IMR-90 (cell line): Measurements from ENCODE around the gene TWIST2. TPM values are rescaled to one million over a fixed set of nuclear protein-coding genes. Genes with fewer than 3 reads are reported as not detected.

Source experiments
- ATAC-seq: fragments of 200-7000 bp; cut with Tn5 transposase; 2 replicates; pipeline ENCODE4 v1.9.1; 2020; ENCODE audit warnings: low read depth, mild to moderate bottlenecking, moderate library complexity
- BruUV-seq: library from RNA; stranded (reverse); fragments of 400-500 nt; replicated peaks from 2 replicates; lab custom pipeline; 2021; lab: Mats Ljungman, UMichigan
- CTCF ChIA-PET: fragments of 300-600 bp; formaldehyde crosslinking; extraction: SDS; loops from one replicate; lab custom pipeline; 2021; ENCODE audit warnings: antibody characterized with exemption; lab: Yijun Ruan, JAX
- POLR2A ChIA-PET: fragments of 300-600 bp; sonication (Branson Sonifier 250); formaldehyde crosslinking; loops from one replicate; lab custom pipeline; 2022; ENCODE audit warnings: antibody characterized with exemption; ENCODE audit not compliant: unreplicated experiment; lab: Charles Lee
- DNase-seq: peaks from one replicate; pipeline ENCODE4 v3.0.0; 2013
- H2AFZ ChIP-seq: replicated peaks from 2 replicates; pipeline ENCODE3; 2013; ENCODE audit warnings: low read length, mild to moderate bottlenecking; ENCODE audit not compliant: poor library complexity
- H2AK5ac ChIP-seq: 2 replicates; pipeline ENCODE4 v1.6.1; 2013; ENCODE audit warnings: low read depth, low read length, inconsistent platforms
- H2AK9ac ChIP-seq: replicated peaks from 2 replicates; pipeline ENCODE3; 2013; ENCODE audit warnings: mild to moderate bottlenecking, low read depth, low read length, moderate library complexity; ENCODE audit not compliant: poor library complexity
- H2BK120ac ChIP-seq: 2 replicates; pipeline ENCODE4 v1.6.1; 2013; ENCODE audit warnings: low read depth, low read length, inconsistent platforms
- H2BK15ac ChIP-seq: 3 replicates; pipeline ENCODE4 v1.6.1; 2013; ENCODE audit warnings: low read depth, low read length, inconsistent platforms
- H2BK20ac ChIP-seq: 2 replicates; pipeline ENCODE4 v1.6.1; 2013; ENCODE audit warnings: low read depth, mild to moderate bottlenecking, inconsistent platforms, low read length, moderate library complexity
- H2BK5ac ChIP-seq: 2 replicates; pipeline ENCODE4 v1.6.1; 2013; ENCODE audit warnings: mild to moderate bottlenecking, low read depth, low read length, inconsistent platforms; ENCODE audit not compliant: poor library complexity, severe bottlenecking
- H3K14ac ChIP-seq: replicated peaks from 2 replicates; pipeline ENCODE4 v1.6.1; 2013; ENCODE audit warnings: low read depth, low read length, inconsistent platforms
- H3K18ac ChIP-seq: 2 replicates; pipeline ENCODE4 v1.6.1; 2013; ENCODE audit warnings: low read depth, low read length, control low read depth
- H3K23ac ChIP-seq: 2 replicates; pipeline ENCODE4 v1.6.1; 2013; ENCODE audit warnings: low read depth, low read length, inconsistent platforms
- H3K27ac ChIP-seq: 2 replicates; pipeline ENCODE4 v1.5.1; 2013; ENCODE audit warnings: mild to moderate bottlenecking, control low read depth, low read length; ENCODE audit not compliant: insufficient read depth
- H3K27me3 ChIP-seq: 2 replicates; pipeline ENCODE4 v1.6.1; 2013; ENCODE audit warnings: low read length; ENCODE audit not compliant: control insufficient read depth, insufficient read depth
- H3K36me3 ChIP-seq: 2 replicates; pipeline ENCODE4 v1.6.1; 2013; ENCODE audit warnings: low read length, mixed read lengths; ENCODE audit not compliant: control insufficient read depth, insufficient read depth
- H3K4ac ChIP-seq: 2 replicates; pipeline ENCODE4 v1.6.1; 2013; ENCODE audit warnings: low read depth, low read length, inconsistent platforms
- H3K4me1 ChIP-seq: 2 replicates; pipeline ENCODE4 v1.6.1; 2013; ENCODE audit warnings: low read length, mixed read lengths; ENCODE audit not compliant: control insufficient read depth, insufficient read depth
- H3K4me2 ChIP-seq: 2 replicates; pipeline ENCODE4 v1.6.1; 2013; ENCODE audit warnings: low read depth, mild to moderate bottlenecking, control low read depth, low read length, moderate library complexity
- H3K4me3 ChIP-seq: 2 replicates; pipeline ENCODE4 v1.5.1; 2013; ENCODE audit warnings: low read depth, mild to moderate bottlenecking, control low read depth, low read length, moderate library complexity; ENCODE audit not compliant: insufficient read depth
- H3K56ac ChIP-seq: 2 replicates; pipeline ENCODE4 v1.6.1; 2013; ENCODE audit warnings: low read length, inconsistent platforms; ENCODE audit not compliant: insufficient read depth; ENCODE audit errors: extremely low read depth
- H3K79me1 ChIP-seq, 2 experiments: 2 replicates each; pipeline ENCODE4 v1.6.1; 2013; ENCODE audit warnings: low read length in 2 of 2, inconsistent platforms in 1 of 2, low read depth in 1 of 2
- H3K9ac ChIP-seq: 2 replicates; pipeline ENCODE4 v1.6.1; 2013; ENCODE audit warnings: low read depth, low read length, control low read depth
- H3K9me1 ChIP-seq: 2 replicates; pipeline ENCODE4 v1.6.1; 2013; ENCODE audit warnings: low read length, inconsistent platforms; ENCODE audit not compliant: insufficient read depth
- H3K9me3 ChIP-seq: 2 replicates; pipeline ENCODE4 v1.6.1; 2013; ENCODE audit warnings: low read length; ENCODE audit not compliant: control insufficient read depth, insufficient read depth
- H4K20me1 ChIP-seq: 2 replicates; pipeline ENCODE4 v1.6.1; 2013; ENCODE audit warnings: low read length, inconsistent platforms; ENCODE audit not compliant: insufficient read depth
- H4K5ac ChIP-seq: 2 replicates; pipeline ENCODE4 v1.6.1; 2013; ENCODE audit warnings: mild to moderate bottlenecking, low read depth, low read length, control low read depth
- H4K8ac ChIP-seq, 2 experiments: 2 replicates each; pipeline ENCODE4 v1.6.1; 2013; ENCODE audit warnings: low read depth in 2 of 2, low read length in 2 of 2, control low read depth in 1 of 2, inconsistent platforms in 1 of 2
- H4K91ac ChIP-seq: 2 replicates; pipeline ENCODE4 v1.6.1; 2013; ENCODE audit warnings: low read depth, low read length, inconsistent platforms; ENCODE audit not compliant: insufficient read depth
- MAFK ChIP-seq: IDR thresholded peaks from 2 replicates; pipeline ENCODE4 v1.6.1; 2012; ENCODE audit warnings: low read depth, low read length, improper control_type of control experiment
- WGBS, 2 experiments: methylation state at CpG; one replicate each; pipeline versions ENCODE4 v1.1.5 to v1.1.7; 2013; ENCODE audit warnings: missing lambda C conversion rate in 2 of 2; ENCODE audit not compliant: insufficient read length in 1 of 2; ENCODE audit errors: extremely low coverage in 2 of 2; 5-methylcytosine and 5-hydroxymethylcytosine counted together
- dilution Hi-C: fragments of 300-500 bp; cut with HindIII; formaldehyde crosslinking; loops from one replicate; pipeline ENCODE4 v1.14.3; 2018; ENCODE audit warnings: low sequenced_read_pairs; ENCODE audit not compliant: unreplicated experiment
- in situ Hi-C: fragments of 300-500 bp; cut with MboI; formaldehyde crosslinking; loops from 3 replicates; pipeline ENCODE4 v1.14.3; 2019; ENCODE audit warnings: low sequenced_read_pairs, inconsistent platforms, mixed read lengths
- intact Hi-C: fragments of 100-400 bp; cut with micrococcal nuclease; formaldehyde crosslinking; loops from 2 replicates; pipeline ENCODE4 v1.10.0; 2022
- polyA plus RNA-seq, 3 experiments: library from polyadenylated mRNA; depleted of rRNA; stranded (reverse); fragments of >200 nt; gene quantifications; 2 replicates each; pipeline ENCODE4 v1.2.3, GENCODE V29; 2012; ENCODE audit warnings: low replicate concordance in 1 of 3
- total RNA-seq: library from RNA; depleted of rRNA; stranded (reverse); fragments of >200 nt; gene quantifications from 2 replicates; pipeline ENCODE4 v1.2.3, GENCODE V29; 2012

The TWIST2 gene
- total and polyA plus RNA-seq, 2 of the 4 experiments (the other 2 are of a cell fraction): 9.3 to 33.6 TPM

DNA sequence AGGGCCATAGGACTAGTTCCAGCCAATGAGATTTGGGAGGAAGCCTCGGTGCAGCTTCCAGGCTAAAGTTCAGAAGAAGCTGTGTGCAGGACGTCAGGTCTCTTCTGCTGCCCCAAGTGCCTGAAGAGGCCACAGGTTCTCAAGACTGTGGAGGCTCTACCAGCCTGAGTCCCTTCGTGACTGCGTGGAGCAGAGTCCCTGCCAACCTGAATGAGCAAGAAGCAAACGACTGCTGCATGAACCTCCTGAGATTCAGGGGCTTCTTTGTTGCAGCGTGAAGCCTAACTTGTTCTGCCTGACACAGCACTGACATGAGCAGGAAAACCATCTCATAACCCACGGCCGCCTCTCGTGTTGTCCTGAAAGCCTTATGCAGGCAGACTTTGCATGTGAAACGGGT, 39.7 kb downstream of the TWIST2 start:
- WGBS, 2 experiments: 92% methylated on average over 4 of the region's 10 CpGs; no CpG with 5 or more reads in 1 of the 2 experiments
- intact Hi-C loops: no loop called here
- no peak overlapping the region for H2AK5ac ChIP-seq
- peaks cover 2% of the 10 kb centered on the region; the same call in 1 of the 2 replicates for H3K4me1 ChIP-seq
- ChIA-PET CTCF (no interaction called here), POLR2A (no interaction called here)
- in situ Hi-C loops: no loop called here
- no peak overlapping the region for H2BK5ac ChIP-seq
- H3K4ac ChIP-seq: no peak overlapping the region
- no peak overlapping the region for H3K18ac ChIP-seq
- DNase-seq (no peak), ATAC-seq (no peak)
- no peak overlapping the region for H3K4me3 ChIP-seq
- peaks cover 25% of the 10 kb centered on the region for H3K36me3 ChIP-seq
- no peak overlapping the region for H3K23ac ChIP-seq
- no peak overlapping the region for H2BK15ac ChIP-seq
- H4K91ac ChIP-seq: no peak overlapping the region
- no peak overlapping the region for H3K14ac ChIP-seq
- no peak overlapping the region for H2AK9ac ChIP-seq
- H3K4me2 ChIP-seq: no peak overlapping the region
- peaks cover 8% of the 10 kb centered on the region for H3K9me1 ChIP-seq
- dilution Hi-C loops: no loop called here
- H3K27ac ChIP-seq: no peak overlapping the region
- H3K9me3 ChIP-seq: no peaks in the 10 kb centered on the region
- H2BK20ac ChIP-seq: no peak overlapping the region
- no peak overlapping the region for H4K8ac ChIP-seq
- no peak overlapping the region for H3K56ac ChIP-seq
- H4K20me1 ChIP-seq: peaks cover 14% of the 10 kb centered on the region
- no peak for TF ChIP-seq MAFK
- H2AFZ ChIP-seq: no peak overlapping the region
- no peak overlapping the region for H2BK120ac ChIP-seq
- no peak overlapping the region for H3K9ac ChIP-seq
- BruUV-seq: no TSS peak
- no peaks in the 10 kb centered on the region for H3K27me3 ChIP-seq
- H4K5ac ChIP-seq: no peak overlapping the region
- peaks cover 27 to 68% of the 10 kb centered on the region in 2 experiments for H3K79me1 ChIP-seq
